ENCODE measurements around the gene SMC5. TPM values are rescaled to one million over a fixed set of nuclear protein-coding genes. Genes with fewer than 3 reads are reported as not detected.

SMC5 gene
- total RNA-seq, 2 donors from 2014 or later: 22.6 to 46.1 TPM

- Histone ChIP-seq H3K27me3 (replicated peaks; ENCODE audit: insufficient read depth) (no peaks in the 10 kb centered on the region), H3K36me3 (no peaks in the 10 kb centered on the region), H3K4me3 (peak overlapping the region; percentile 8), H3K4me1 (ENCODE audit: control insufficient read depth in 1 of 2, low read depth in 2 of 2) (peaks cover 60 to 72% of the 10 kb centered on the region in 2 donors), H3K9me3 (no peaks in the 10 kb centered on the region), H3K27ac (no peak overlapping the region)
- TF ChIP-seq CTCF (IDR thresholded peaks at IDR 0.05): no peak
- DNase-seq (ENCODE audit: low spot score) (no peak), ATAC-seq (ENCODE audit: insufficient number of reproducible peaks, low FRiP score, low read depth) (no peak)
Measured at GRCh38 chr9:70392189-70392588, 133.4 kb downstream of the SMC5 start.

GRCh38 chr9:70392850-70393249, 134.1 kb downstream of the SMC5 start:
- peaks cover 63 to 79% of the 10 kb centered on the region in 2 donors for H3K4me1 ChIP-seq (ENCODE audit: control insufficient read depth in 1 of 2, low read depth in 2 of 2)
- DNase-seq (ENCODE audit: low spot score) (no peak), ATAC-seq (ENCODE audit: insufficient number of reproducible peaks, low FRiP score, low read depth) (no peak)
- H3K27ac ChIP-seq: no peak overlapping the region
- peak overlapping the region; percentile 25 for H3K4me3 ChIP-seq
- H3K36me3 ChIP-seq: no peaks in the 10 kb centered on the region
- no peaks in the 10 kb centered on the region for H3K27me3 ChIP-seq (replicated peaks; ENCODE audit: insufficient read depth)
- TF ChIP-seq CTCF (IDR thresholded peaks at IDR 0.05): no peak
- H3K9me3 ChIP-seq: no peaks in the 10 kb centered on the region

- H3K9me3 ChIP-seq: no peaks in the 10 kb centered on the region
- H3K36me3 ChIP-seq: no peaks in the 10 kb centered on the region
- H3K4me3 ChIP-seq: no peak overlapping the region
- DNase-seq (ENCODE audit: low spot score) (no peak), ATAC-seq (ENCODE audit: insufficient number of reproducible peaks, low FRiP score, low read depth) (no peak)
- H3K27ac ChIP-seq: no peak overlapping the region
- peaks cover 77 to 84% of the 10 kb centered on the region in 2 donors for H3K4me1 ChIP-seq (ENCODE audit: control insufficient read depth in 1 of 2, low read depth in 2 of 2)
- H3K27me3 ChIP-seq (replicated peaks; ENCODE audit: insufficient read depth): no peaks in the 10 kb centered on the region
- no peak for TF ChIP-seq CTCF (IDR thresholded peaks at IDR 0.05)
Measured at GRCh38 chr9:70395652-70396051, 136.9 kb downstream of the SMC5 start.

- Histone ChIP-seq H3K4me3 (peak overlapping the region; percentile 9), H3K9me3 (no peaks in the 10 kb centered on the region), H3K27me3 (replicated peaks; ENCODE audit: insufficient read depth) (no peaks in the 10 kb centered on the region), H3K4me1 (ENCODE audit: control insufficient read depth in 1 of 2, low read depth in 2 of 2) (peaks cover 75 to 83% of the 10 kb centered on the region in 2 donors), H3K36me3 (no peaks in the 10 kb centered on the region), H3K27ac (no peak overlapping the region)
- DNase-seq (ENCODE audit: low spot score): no peak
- TF ChIP-seq CTCF (IDR thresholded peaks at IDR 0.05): no peak
- no peak for ATAC-seq (ENCODE audit: insufficient number of reproducible peaks, low FRiP score, low read depth)
Measured at GRCh38 chr9:70398145-70398556, 139.4 kb downstream of the SMC5 start.

- Histone ChIP-seq H3K4me3 (peak overlapping the region; percentile 26), H3K36me3 (no peaks in the 10 kb centered on the region), H3K4me1 (ENCODE audit: control insufficient read depth in 1 of 2, low read depth in 2 of 2) (peaks cover 75 to 82% of the 10 kb centered on the region in 2 donors), H3K27me3 (replicated peaks; ENCODE audit: insufficient read depth) (no peaks in the 10 kb centered on the region), H3K27ac (no peak overlapping the region), H3K9me3 (no peaks in the 10 kb centered on the region)
- ATAC-seq (ENCODE audit: insufficient number of reproducible peaks, low FRiP score, low read depth): no peak
- DNase-seq (ENCODE audit: low spot score): no peak
- TF ChIP-seq CTCF (IDR thresholded peaks at IDR 0.05): no peak
Measured at GRCh38 chr9:70399141-70399540, 140.4 kb downstream of the SMC5 start.

Data from thoracic aorta (tissue), 2 donors.